ENCODE data around the gene ATG4D.

DNA sequence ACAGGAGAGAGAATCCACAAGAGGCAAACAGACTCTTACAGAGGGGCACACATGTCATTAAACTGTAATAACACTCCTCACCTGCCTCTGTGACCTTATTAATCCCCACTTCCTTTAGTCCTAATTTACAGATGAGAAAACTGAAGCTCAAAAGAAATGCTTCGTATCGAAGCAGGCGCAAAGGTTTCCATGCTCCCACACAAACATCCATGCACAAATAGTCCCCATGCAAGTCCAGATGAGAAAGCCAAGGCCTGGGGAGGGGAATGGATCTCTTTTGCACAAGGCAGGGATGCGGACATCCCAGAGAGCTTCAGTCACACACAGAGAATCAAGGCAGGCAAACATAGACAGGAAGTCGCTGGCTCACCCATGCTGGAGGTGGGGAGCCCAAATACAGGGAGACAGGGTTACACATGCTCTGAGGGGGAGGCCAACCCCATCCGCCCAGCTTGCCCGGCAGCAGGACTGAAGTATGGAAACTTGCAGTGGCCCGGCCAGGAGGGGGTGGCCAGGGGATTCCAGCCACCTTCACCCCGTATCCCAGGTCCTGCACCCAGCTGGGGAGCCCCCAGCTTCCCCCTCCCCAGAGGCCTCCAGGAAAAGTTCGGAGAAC, 26.9 kb upstream of the ATG4D start:
- TF ChIP-seq, protein P1, sequence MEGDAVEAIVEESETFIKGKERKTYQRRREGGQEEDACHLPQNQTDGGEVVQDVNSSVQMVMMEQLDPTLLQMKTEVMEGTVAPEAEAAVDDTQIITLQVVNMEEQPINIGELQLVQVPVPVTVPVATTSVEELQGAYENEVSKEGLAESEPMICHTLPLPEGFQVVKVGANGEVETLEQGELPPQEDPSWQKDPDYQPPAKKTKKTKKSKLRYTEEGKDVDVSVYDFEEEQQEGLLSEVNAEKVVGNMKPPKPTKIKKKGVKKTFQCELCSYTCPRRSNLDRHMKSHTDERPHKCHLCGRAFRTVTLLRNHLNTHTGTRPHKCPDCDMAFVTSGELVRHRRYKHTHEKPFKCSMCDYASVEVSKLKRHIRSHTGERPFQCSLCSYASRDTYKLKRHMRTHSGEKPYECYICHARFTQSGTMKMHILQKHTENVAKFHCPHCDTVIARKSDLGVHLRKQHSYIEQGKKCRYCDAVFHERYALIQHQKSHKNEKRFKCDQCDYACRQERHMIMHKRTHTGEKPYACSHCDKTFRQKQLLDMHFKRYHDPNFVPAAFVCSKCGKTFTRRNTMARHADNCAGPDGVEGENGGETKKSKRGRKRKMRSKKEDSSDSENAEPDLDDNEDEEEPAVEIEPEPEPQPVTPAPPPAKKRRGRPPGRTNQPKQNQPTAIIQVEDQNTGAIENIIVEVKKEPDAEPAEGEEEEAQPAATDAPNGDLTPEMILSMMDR (IDR thresholded peaks at IDR 0.05) = no peak
- no peak for TF ChIP-seq POLR2A (IDR thresholded peaks at IDR 0.05)
